HCT116 (cell line): ENCODE results near the gene KCTD4.

Experiments used
- CEBPB ChIP-seq: IDR thresholded peaks from 2 replicates; pipeline ENCODE4 v1.6.1; 2012; ENCODE audit warnings: low read depth
- EGR1 ChIP-seq: IDR thresholded peaks from 2 replicates; pipeline ENCODE4 v1.6.1; 2012; ENCODE audit warnings: low read depth
- EZH2 ChIP-seq: fragments of 200-600 bp; sonication (generic); IDR thresholded peaks from 2 replicates; pipeline ENCODE4 v1.6.1; 2017; ENCODE audit warnings: antibody characterized with exemption, mixed run types
- FOSL1 ChIP-seq: IDR thresholded peaks from 2 replicates; pipeline ENCODE4 v1.6.1; 2012; ENCODE audit warnings: low read depth
- POLR2A ChIP-seq: IDR thresholded peaks from 2 replicates; pipeline ENCODE4 v1.7.0; 2011; ENCODE audit warnings: borderline replicate concordance; ENCODE audit not compliant: insufficient read depth, insufficient read length; ENCODE audit errors: extremely low read depth
- POLR2AphosphoS5 ChIP-seq: IDR thresholded peaks from 2 replicates; pipeline ENCODE4 v1.6.1; 2011; ENCODE audit warnings: mild to moderate bottlenecking, low read depth, low read length, moderate library complexity
- SIN3A ChIP-seq: IDR thresholded peaks from 2 replicates; pipeline ENCODE4 v1.6.1; 2012; ENCODE audit warnings: low read depth
- SRF ChIP-seq: IDR thresholded peaks from 2 replicates; pipeline ENCODE4 v1.6.1; 2012; ENCODE audit warnings: low read depth
- YY1 ChIP-seq: IDR thresholded peaks from 2 replicates; pipeline ENCODE4 v1.6.1; 2011; ENCODE audit warnings: low read length, low read depth, moderate library complexity, mild to moderate bottlenecking; ENCODE audit not compliant: insufficient replicate concordance; ENCODE audit errors: extremely low read depth
- ZNF274 ChIP-seq: fragments of 200-500 bp; sonication (Bioruptor generic); IDR thresholded peaks from 2 replicates; pipeline ENCODE4 v1.6.1; 2014; ENCODE audit warnings: mild to moderate bottlenecking, low read depth, low read length, inconsistent platforms
- TF ChIP-seq, protein P1 (sequence below): IDR thresholded peaks from 2 replicates; pipeline ENCODE4 v1.6.1; 2012
- TF ChIP-seq, protein P2 (sequence below): IDR thresholded peaks from 2 replicates; pipeline ENCODE4 v1.6.1; 2012; ENCODE audit warnings: low read depth
- TF ChIP-seq, protein P3 (sequence below): IDR thresholded peaks from 2 replicates; pipeline ENCODE4 v1.6.1; 2012
- TF ChIP-seq, protein P4 (sequence below), 3 experiments: fragments of 200-600 bp in 1 of 3; sonication (generic) in 1 of 3; IDR thresholded peaks in 2 of 3; conservative IDR thresholded peaks in 1 of 3; 2 replicates each; pipeline ENCODE4 v1.5.1; 2012 to 2017; ENCODE audit warnings: low read depth in 2 of 3, low read length in 2 of 3, antibody characterized with exemption in 1 of 3, borderline replicate concordance in 1 of 3, control low read depth in 1 of 3, mild to moderate bottlenecking in 1 of 3, mixed read lengths in 1 of 3, mixed run types in 1 of 3, moderate library complexity in 1 of 3; ENCODE audit not compliant: insufficient read depth in 1 of 3

DNA sequence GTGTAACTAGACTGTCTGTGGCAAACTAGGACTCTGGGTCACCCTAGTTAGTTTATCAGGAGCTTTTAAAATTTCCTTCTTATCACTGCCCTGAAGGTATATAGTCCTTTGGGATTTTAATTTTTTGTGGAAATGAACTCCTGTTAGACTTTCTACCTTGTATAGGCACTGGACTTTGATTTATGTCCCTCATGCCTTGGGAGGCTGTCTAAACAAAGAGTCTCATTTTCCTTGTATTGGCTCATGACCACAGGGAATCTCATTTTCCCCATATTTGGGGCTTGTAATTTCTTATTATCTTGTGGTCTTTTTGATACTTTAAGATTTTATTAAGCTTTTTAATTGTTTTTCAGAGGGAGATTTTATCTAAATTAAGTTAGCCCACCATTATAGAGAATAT is 21.4 kb downstream of the KCTD4 start:
- TF ChIP-seq FOSL1 (no peak), POLR2A (no peak), EZH2 (no peak), POLR2AphosphoS5 (no peak), EGR1 (no peak), SIN3A (no peak), YY1 (no peak), ZNF274 (no peak), SRF (no peak), CEBPB (no peak)
- TF ChIP-seq, protein P1, sequence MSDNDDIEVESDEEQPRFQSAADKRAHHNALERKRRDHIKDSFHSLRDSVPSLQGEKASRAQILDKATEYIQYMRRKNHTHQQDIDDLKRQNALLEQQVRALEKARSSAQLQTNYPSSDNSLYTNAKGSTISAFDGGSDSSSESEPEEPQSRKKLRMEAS, result no peak
- TF ChIP-seq, protein P2, sequence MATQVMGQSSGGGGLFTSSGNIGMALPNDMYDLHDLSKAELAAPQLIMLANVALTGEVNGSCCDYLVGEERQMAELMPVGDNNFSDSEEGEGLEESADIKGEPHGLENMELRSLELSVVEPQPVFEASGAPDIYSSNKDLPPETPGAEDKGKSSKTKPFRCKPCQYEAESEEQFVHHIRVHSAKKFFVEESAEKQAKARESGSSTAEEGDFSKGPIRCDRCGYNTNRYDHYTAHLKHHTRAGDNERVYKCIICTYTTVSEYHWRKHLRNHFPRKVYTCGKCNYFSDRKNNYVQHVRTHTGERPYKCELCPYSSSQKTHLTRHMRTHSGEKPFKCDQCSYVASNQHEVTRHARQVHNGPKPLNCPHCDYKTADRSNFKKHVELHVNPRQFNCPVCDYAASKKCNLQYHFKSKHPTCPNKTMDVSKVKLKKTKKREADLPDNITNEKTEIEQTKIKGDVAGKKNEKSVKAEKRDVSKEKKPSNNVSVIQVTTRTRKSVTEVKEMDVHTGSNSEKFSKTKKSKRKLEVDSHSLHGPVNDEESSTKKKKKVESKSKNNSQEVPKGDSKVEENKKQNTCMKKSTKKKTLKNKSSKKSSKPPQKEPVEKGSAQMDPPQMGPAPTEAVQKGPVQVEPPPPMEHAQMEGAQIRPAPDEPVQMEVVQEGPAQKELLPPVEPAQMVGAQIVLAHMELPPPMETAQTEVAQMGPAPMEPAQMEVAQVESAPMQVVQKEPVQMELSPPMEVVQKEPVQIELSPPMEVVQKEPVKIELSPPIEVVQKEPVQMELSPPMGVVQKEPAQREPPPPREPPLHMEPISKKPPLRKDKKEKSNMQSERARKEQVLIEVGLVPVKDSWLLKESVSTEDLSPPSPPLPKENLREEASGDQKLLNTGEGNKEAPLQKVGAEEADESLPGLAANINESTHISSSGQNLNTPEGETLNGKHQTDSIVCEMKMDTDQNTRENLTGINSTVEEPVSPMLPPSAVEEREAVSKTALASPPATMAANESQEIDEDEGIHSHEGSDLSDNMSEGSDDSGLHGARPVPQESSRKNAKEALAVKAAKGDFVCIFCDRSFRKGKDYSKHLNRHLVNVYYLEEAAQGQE, result no peak
- TF ChIP-seq, protein P3, sequence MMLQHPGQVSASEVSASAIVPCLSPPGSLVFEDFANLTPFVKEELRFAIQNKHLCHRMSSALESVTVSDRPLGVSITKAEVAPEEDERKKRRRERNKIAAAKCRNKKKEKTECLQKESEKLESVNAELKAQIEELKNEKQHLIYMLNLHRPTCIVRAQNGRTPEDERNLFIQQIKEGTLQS, result no peak
- TF ChIP-seq, protein P4, sequence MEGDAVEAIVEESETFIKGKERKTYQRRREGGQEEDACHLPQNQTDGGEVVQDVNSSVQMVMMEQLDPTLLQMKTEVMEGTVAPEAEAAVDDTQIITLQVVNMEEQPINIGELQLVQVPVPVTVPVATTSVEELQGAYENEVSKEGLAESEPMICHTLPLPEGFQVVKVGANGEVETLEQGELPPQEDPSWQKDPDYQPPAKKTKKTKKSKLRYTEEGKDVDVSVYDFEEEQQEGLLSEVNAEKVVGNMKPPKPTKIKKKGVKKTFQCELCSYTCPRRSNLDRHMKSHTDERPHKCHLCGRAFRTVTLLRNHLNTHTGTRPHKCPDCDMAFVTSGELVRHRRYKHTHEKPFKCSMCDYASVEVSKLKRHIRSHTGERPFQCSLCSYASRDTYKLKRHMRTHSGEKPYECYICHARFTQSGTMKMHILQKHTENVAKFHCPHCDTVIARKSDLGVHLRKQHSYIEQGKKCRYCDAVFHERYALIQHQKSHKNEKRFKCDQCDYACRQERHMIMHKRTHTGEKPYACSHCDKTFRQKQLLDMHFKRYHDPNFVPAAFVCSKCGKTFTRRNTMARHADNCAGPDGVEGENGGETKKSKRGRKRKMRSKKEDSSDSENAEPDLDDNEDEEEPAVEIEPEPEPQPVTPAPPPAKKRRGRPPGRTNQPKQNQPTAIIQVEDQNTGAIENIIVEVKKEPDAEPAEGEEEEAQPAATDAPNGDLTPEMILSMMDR (IDR thresholded peaks at IDR 0.05 in 2 of 3, conservative IDR thresholded peaks at IDR 0.05 in 1 of 3; ENCODE audit: borderline replicate concordance in 1 of 3, insufficient read depth in 1 of 3, low read depth in 2 of 3, low read length in 2 of 3), result no peak
